ENCODE data around the gene HGS. TPM values are rescaled to one million over a fixed set of nuclear protein-coding genes. Genes with fewer than 3 reads are reported as not detected.

Gene HGS
- total RNA-seq, 1 donor from 2014 or later: 117 TPM

GRCh38 chr17:81713556-81714411 is 30.0 kb downstream of the HGS start:
- no peak overlapping the region for H3K4me3 Mint-ChIP-seq (ENCODE audit: unreplicated experiment)
- no peaks in the 10 kb centered on the region for H3K27me3 Mint-ChIP-seq (ENCODE audit: unreplicated experiment)
- H3K9me3 Mint-ChIP-seq (ENCODE audit: unreplicated experiment): no peaks in the 10 kb centered on the region
- no peak for DNase-seq (ENCODE audit: extremely low spot score, unreplicated experiment)
- H3K27ac Mint-ChIP-seq (ENCODE audit: unreplicated experiment): no peak overlapping the region
- no peaks in the 10 kb centered on the region for H3K36me3 Mint-ChIP-seq (ENCODE audit: unreplicated experiment)
- H3K4me1 Mint-ChIP-seq (ENCODE audit: unreplicated experiment): peaks cover 26% of the 10 kb centered on the region
- TF ChIP-seq, protein P1, sequence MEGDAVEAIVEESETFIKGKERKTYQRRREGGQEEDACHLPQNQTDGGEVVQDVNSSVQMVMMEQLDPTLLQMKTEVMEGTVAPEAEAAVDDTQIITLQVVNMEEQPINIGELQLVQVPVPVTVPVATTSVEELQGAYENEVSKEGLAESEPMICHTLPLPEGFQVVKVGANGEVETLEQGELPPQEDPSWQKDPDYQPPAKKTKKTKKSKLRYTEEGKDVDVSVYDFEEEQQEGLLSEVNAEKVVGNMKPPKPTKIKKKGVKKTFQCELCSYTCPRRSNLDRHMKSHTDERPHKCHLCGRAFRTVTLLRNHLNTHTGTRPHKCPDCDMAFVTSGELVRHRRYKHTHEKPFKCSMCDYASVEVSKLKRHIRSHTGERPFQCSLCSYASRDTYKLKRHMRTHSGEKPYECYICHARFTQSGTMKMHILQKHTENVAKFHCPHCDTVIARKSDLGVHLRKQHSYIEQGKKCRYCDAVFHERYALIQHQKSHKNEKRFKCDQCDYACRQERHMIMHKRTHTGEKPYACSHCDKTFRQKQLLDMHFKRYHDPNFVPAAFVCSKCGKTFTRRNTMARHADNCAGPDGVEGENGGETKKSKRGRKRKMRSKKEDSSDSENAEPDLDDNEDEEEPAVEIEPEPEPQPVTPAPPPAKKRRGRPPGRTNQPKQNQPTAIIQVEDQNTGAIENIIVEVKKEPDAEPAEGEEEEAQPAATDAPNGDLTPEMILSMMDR (IDR thresholded peaks at IDR 0.05): no peak

DNA sequence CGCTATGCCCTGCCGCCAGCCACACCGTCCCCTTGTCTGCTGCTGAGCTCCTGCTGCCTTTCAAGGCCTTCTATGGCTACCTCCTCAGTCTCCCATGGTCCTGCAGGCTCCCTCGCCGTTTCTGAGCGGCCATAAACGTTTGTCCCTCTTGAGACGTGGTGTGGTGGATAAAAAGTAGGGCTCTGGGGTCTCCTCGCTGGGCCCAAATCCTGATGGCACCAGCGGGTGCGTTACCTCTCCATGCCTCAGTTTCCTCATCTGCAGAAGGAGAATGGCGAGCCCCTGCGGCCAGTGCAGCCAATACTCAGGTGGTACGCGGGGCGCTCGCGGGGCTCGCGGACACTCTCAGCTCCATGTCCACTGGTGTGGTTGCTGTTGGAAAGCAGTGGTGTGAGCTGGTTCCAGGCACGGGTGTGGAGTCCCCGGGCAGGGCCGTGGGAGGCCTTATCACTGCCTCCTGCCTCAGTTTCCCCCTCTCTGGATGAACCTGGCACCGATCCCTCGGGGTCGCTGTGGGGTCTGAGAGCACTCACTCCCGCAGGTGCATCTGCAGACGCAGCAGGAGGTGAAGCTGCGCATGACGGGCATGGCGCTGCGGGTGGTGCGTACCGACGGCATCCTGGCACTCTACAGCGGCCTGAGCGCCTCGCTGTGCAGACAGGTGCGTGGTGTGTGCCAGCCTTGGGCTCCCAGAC is 30.7 kb downstream of the HGS start:
- no peak for DNase-seq (ENCODE audit: extremely low spot score, unreplicated experiment)
- Mint-ChIP-seq H3K36me3 (ENCODE audit: unreplicated experiment) (no peaks in the 10 kb centered on the region), H3K4me3 (ENCODE audit: unreplicated experiment) (no peak overlapping the region), H3K27me3 (ENCODE audit: unreplicated experiment) (no peaks in the 10 kb centered on the region), H3K9me3 (ENCODE audit: unreplicated experiment) (no peaks in the 10 kb centered on the region), H3K27ac (ENCODE audit: unreplicated experiment) (no peak overlapping the region), H3K4me1 (ENCODE audit: unreplicated experiment) (peaks cover 26% of the 10 kb centered on the region)
- TF ChIP-seq, protein P1 (IDR thresholded peaks at IDR 0.05): no peak

DNA sequence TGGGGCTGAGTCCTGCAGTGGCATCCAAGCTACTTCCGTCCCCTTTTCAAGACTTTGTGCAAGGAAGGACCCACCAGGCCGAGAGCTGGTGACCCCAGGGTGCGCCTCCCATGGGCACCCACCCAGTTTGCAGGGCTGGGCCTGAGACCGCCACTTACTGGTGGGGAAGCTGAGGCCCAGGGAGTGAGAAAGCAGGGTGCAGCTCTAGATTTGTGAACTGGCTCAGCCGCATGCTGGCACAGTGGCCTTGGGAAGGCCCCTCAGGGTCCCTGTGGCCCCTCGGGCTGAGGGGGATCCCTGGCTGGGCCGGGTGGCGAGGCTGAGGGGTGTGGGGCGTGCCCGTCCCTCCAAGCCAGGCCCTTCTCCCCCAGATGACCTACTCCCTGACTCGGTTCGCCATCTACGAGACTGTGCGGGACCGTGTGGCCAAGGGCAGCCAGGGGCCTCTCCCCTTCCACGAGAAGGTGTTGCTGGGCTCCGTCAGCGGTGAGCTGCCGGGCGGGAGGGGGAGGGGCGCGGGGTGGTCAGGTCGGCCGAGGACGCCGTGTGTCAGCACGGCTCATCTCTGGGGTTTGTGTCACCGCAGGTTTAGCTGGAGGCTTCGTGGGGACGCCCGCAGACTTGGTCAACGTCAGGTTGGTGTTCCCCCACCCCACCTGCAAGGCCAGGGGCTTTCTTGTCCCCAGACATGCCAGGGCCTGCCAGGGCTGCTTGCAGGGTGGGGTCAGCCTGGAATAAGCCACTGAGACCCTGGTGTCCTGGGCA is 31.5 kb downstream of the HGS start:
- Mint-ChIP-seq H3K27me3 (ENCODE audit: unreplicated experiment) (no peaks in the 10 kb centered on the region), H3K4me1 (ENCODE audit: unreplicated experiment) (peaks cover 26% of the 10 kb centered on the region), H3K36me3 (ENCODE audit: unreplicated experiment) (no peaks in the 10 kb centered on the region), H3K27ac (ENCODE audit: unreplicated experiment) (no peak overlapping the region), H3K4me3 (ENCODE audit: unreplicated experiment) (no peak overlapping the region), H3K9me3 (ENCODE audit: unreplicated experiment) (no peaks in the 10 kb centered on the region)
- peak; percentile 84 for DNase-seq (ENCODE audit: extremely low spot score, unreplicated experiment)
- TF ChIP-seq, protein P1 (IDR thresholded peaks at IDR 0.05): no peak

DNA sequence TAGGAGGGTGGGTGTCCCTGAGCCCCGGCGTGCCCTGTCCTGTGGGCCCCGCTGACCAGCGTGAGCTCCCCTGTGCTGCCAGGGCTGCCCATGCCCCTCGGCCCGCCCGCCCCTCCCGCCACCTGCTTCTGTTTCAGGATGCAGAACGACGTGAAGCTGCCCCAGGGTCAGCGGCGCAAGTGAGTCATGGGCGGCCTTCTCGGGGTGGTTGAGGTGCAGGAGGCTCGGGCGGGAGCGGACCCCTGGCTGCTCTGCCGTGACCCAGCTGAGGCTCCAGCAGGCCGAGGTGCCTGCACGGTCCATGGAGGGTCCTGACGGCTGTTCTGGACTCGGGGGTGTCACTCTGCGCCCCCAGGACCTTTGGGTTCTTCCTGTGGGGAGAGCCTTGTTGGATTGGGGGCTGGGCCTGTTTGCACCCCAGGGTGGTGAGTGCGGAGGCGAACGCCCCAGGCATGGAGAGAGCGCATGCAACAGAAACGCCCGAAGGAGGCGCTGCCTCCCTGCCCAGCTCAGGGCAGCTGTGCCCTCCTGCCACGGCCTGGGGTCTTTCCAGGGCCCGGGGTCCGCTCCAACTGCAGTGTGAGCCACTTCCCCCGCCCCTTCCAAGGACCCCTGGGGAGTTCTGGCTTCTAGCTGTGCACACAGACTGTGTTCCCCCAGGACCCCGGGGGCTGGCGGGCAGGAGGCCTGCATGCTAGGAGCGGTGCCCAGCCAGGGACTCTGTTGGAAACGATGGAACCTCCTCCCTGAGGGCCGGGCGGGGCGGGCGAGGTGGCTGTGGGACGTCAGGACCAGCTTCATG is 32.3 kb downstream of the HGS start:
- no peak overlapping the region for H3K27ac Mint-ChIP-seq (ENCODE audit: unreplicated experiment)
- DNase-seq (ENCODE audit: extremely low spot score, unreplicated experiment): peak; percentile 83
- no peaks in the 10 kb centered on the region for H3K9me3 Mint-ChIP-seq (ENCODE audit: unreplicated experiment)
- H3K4me1 Mint-ChIP-seq (ENCODE audit: unreplicated experiment): peaks cover 18% of the 10 kb centered on the region
- H3K4me3 Mint-ChIP-seq (ENCODE audit: unreplicated experiment): no peak overlapping the region
- H3K27me3 Mint-ChIP-seq (ENCODE audit: unreplicated experiment): no peaks in the 10 kb centered on the region
- no peaks in the 10 kb centered on the region for H3K36me3 Mint-ChIP-seq (ENCODE audit: unreplicated experiment)
- TF ChIP-seq, protein P1 (IDR thresholded peaks at IDR 0.05): no peak
